A673 (cell line): ENCODE data around the gene CKAP2L. TPM values are rescaled to one million over a fixed set of nuclear protein-coding genes. Genes with fewer than 3 reads are reported as not detected.

Source experiments
- BruUV-seq: library from RNA; stranded (reverse); fragments of 400-500 nt; replicated peaks from 2 replicates; lab custom pipeline; 2021; lab: Mats Ljungman, UMichigan
- CTCF ChIA-PET: fragments of 300-600 bp; sonication (Branson Sonifier 250); formaldehyde crosslinking; loops from one replicate; lab custom pipeline; 2022; ENCODE audit warnings: antibody characterized with exemption; lab: Charles Lee
- POLR2A ChIA-PET: fragments of 300-600 bp; sonication (Branson Sonifier 250); formaldehyde crosslinking; loops from one replicate; lab custom pipeline; 2022; ENCODE audit warnings: antibody characterized with exemption; ENCODE audit not compliant: low non-redundant PET; lab: Charles Lee
- DNase-seq: peaks from one replicate; pipeline ENCODE4 v3.0.0-alpha.2; 2015; ENCODE audit warnings: low spot score
- H3K27ac ChIP-seq: fragments of 200-600 bp; sonication (generic); 2 replicates; pipeline ENCODE4 v1.5.1; 2016; ENCODE audit warnings: mixed run types, low read depth, mild to moderate bottlenecking, mixed read lengths, antibody characterized with exemption, low read length; ENCODE audit not compliant: poor library complexity, severe bottlenecking
- H3K27me3 ChIP-seq: fragments of 200-600 bp; sonication (generic); replicated peaks from 2 replicates; pipeline ENCODE4 v1.6.1; 2017; ENCODE audit warnings: mixed run types, low read depth, mild to moderate bottlenecking, mixed read lengths, antibody characterized with exemption, low read length; ENCODE audit not compliant: insufficient read depth, poor library complexity
- H3K36me3 ChIP-seq: fragments of 200-600 bp; sonication (generic); 2 replicates; pipeline ENCODE4 v1.6.1; 2016; ENCODE audit warnings: mixed run types, mild to moderate bottlenecking, mixed read lengths, antibody characterized with exemption, low read length; ENCODE audit not compliant: insufficient read depth, poor library complexity, severe bottlenecking
- H3K4me1 ChIP-seq: fragments of 200-600 bp; sonication (generic); 2 replicates; pipeline ENCODE4 v1.6.1; 2017; ENCODE audit warnings: mixed run types, mild to moderate bottlenecking, mixed read lengths, antibody characterized with exemption, low read length; ENCODE audit not compliant: insufficient read depth, poor library complexity, severe bottlenecking
- H3K4me3 ChIP-seq: fragments of 200-600 bp; sonication (generic); 2 replicates; pipeline ENCODE4 v1.5.1; 2016; ENCODE audit warnings: low read depth, mixed run types, mild to moderate bottlenecking, mixed read lengths, low read length; ENCODE audit not compliant: poor library complexity, severe bottlenecking
- H3K9me3 ChIP-seq: fragments of 200-600 bp; sonication (generic); 2 replicates; pipeline ENCODE4 v1.6.1; 2016; ENCODE audit warnings: mixed run types, low read depth, mild to moderate bottlenecking, mixed read lengths, antibody characterized with exemption, low read length; ENCODE audit not compliant: poor library complexity, severe bottlenecking
- EZH2 ChIP-seq: fragments of 200-600 bp; sonication (generic); IDR thresholded peaks from 2 replicates; pipeline ENCODE4 v1.6.1; 2017; ENCODE audit warnings: borderline replicate concordance, low read depth, mild to moderate bottlenecking, mixed read lengths, antibody characterized with exemption, low read length; ENCODE audit not compliant: poor library complexity, severe bottlenecking
- intact Hi-C: fragments of 100-400 bp; cut with micrococcal nuclease; formaldehyde crosslinking; loops from one replicate; pipeline ENCODE4 v1.10.0; 2022; ENCODE audit not compliant: unreplicated experiment
- total RNA-seq: library from RNA; stranded (reverse); gene quantifications from 2 replicates; pipeline ENCODE4 v1.2.3, GENCODE V29; 2021
- TF ChIP-seq, protein P1 (sequence below): fragments of 300-800, 200-600 bp; sonication (generic); conservative IDR thresholded peaks from 2 replicates; pipeline ENCODE4 v1.5.1; 2017; ENCODE audit warnings: low read depth, mild to moderate bottlenecking, antibody characterized with exemption, low read length, moderate library complexity, mixed read lengths

CKAP2L gene
- total RNA-seq, 1 experiment from 2014 or later, result 49.6 TPM

- CTCF ChIA-PET, result no interaction called here
- no TSS peak for BruUV-seq
- no peak overlapping the region for H3K27ac ChIP-seq
Measured at GRCh38 chr2:112789186-112789585, 24.8 kb upstream of the CKAP2L start.

GRCh38 chr2:112788653-112789052 is 24.2 kb upstream of the CKAP2L start:
- H3K9me3 ChIP-seq, result no peaks in the 10 kb centered on the region
- no peak for DNase-seq
- no peak overlapping the region for H3K4me3 ChIP-seq
- intact Hi-C loops, result no loop called here
- no peaks in the 10 kb centered on the region for H3K36me3 ChIP-seq
- ChIA-PET POLR2A (no interaction called here), CTCF (no interaction called here)
- H3K4me1 ChIP-seq, result peaks cover 10% of the 10 kb centered on the region
- no peaks in the 10 kb centered on the region for H3K27me3 ChIP-seq
- BruUV-seq, result no TSS peak
- no peak overlapping the region for H3K27ac ChIP-seq
- no peak for TF ChIP-seq EZH2
- TF ChIP-seq, protein P1, sequence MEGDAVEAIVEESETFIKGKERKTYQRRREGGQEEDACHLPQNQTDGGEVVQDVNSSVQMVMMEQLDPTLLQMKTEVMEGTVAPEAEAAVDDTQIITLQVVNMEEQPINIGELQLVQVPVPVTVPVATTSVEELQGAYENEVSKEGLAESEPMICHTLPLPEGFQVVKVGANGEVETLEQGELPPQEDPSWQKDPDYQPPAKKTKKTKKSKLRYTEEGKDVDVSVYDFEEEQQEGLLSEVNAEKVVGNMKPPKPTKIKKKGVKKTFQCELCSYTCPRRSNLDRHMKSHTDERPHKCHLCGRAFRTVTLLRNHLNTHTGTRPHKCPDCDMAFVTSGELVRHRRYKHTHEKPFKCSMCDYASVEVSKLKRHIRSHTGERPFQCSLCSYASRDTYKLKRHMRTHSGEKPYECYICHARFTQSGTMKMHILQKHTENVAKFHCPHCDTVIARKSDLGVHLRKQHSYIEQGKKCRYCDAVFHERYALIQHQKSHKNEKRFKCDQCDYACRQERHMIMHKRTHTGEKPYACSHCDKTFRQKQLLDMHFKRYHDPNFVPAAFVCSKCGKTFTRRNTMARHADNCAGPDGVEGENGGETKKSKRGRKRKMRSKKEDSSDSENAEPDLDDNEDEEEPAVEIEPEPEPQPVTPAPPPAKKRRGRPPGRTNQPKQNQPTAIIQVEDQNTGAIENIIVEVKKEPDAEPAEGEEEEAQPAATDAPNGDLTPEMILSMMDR, result no peak

More at GRCh38 chr2:112789186-112789585, 24.8 kb upstream of the CKAP2L start:
- no peaks in the 10 kb centered on the region for H3K27me3 ChIP-seq
- H3K4me1 ChIP-seq, result peaks cover 8% of the 10 kb centered on the region
- POLR2A ChIA-PET, result no interaction called here
- no peak overlapping the region for H3K4me3 ChIP-seq
- no peaks in the 10 kb centered on the region for H3K36me3 ChIP-seq
- no peaks in the 10 kb centered on the region for H3K9me3 ChIP-seq
- no peak for DNase-seq
- intact Hi-C loops, result no loop called here
- TF ChIP-seq, protein P1, result no peak

GRCh38 chr2:112787729-112788393 is 23.5 kb upstream of the CKAP2L start:
- H3K27me3 ChIP-seq, result no peaks in the 10 kb centered on the region
- DNase-seq, result no peak
- TF ChIP-seq, protein P1, result no peak
- no peak for TF ChIP-seq EZH2
- no peaks in the 10 kb centered on the region for H3K36me3 ChIP-seq
- no TSS peak for BruUV-seq
- POLR2A ChIA-PET, result no interaction called here
- no peak overlapping the region for H3K27ac ChIP-seq
- intact Hi-C loops, result no loop called here
- peaks cover 17% of the 10 kb centered on the region for H3K4me1 ChIP-seq
- H3K9me3 ChIP-seq, result no peaks in the 10 kb centered on the region
- H3K4me3 ChIP-seq, result no peak overlapping the region
- CTCF ChIA-PET, result no interaction called here
